Activated CD8-positive, alpha-beta T cell treated with anti-CD3 and anti-CD28 coated beads, Interleukin-2, amount 10 ng/mL, durations not matched to agents 7 days and 5 days (primary cell): Measurements from ENCODE around the gene SLC7A11. TPM values are rescaled to one million over a fixed set of nuclear protein-coding genes. Genes with fewer than 3 reads are reported as not detected.

ENCODE experiments used
- ATAC-seq: fragments of 150-1000 bp; cut with Tn5 transposase; one replicate; pipeline ENCODE4 v1.10.0; 2021; ENCODE audit warnings: moderate library complexity
- CTCF ChIA-PET: fragments of 350-600 bp; sonication (Branson Sonifier 250); formaldehyde crosslinking; loops from one replicate; lab custom pipeline; 2021; ENCODE audit warnings: antibody characterized with exemption; lab: Charles Lee
- POLR2A ChIA-PET: fragments of 350-600 bp; sonication (Branson Sonifier 250); formaldehyde crosslinking; loops from one replicate; lab custom pipeline; 2021; ENCODE audit warnings: antibody characterized with exemption; lab: Charles Lee
- DNase-seq: peaks from one replicate; pipeline ENCODE4 v3.0.0-alpha.2; 2020
- H3K27ac Mint-ChIP-seq: one replicate; pipeline ENCODE4 v1.8.0; 2021; ENCODE audit warnings: mild to moderate bottlenecking, mixed read lengths
- H3K27me3 Mint-ChIP-seq: one replicate; pipeline ENCODE4 v1.8.0; 2021; ENCODE audit warnings: low read depth, mixed read lengths
- H3K36me3 Mint-ChIP-seq: one replicate; pipeline ENCODE4 v1.8.0; 2021; ENCODE audit warnings: low read depth, mixed read lengths
- H3K4me1 Mint-ChIP-seq: one replicate; pipeline ENCODE4 v1.8.0; 2021; ENCODE audit warnings: low read depth, mixed read lengths
- H3K4me3 Mint-ChIP-seq: one replicate; pipeline ENCODE4 v1.8.0; 2021; ENCODE audit warnings: mild to moderate bottlenecking, mixed read lengths
- H3K9me3 Mint-ChIP-seq: one replicate; pipeline ENCODE4 v1.8.0; 2022; ENCODE audit warnings: mixed read lengths; ENCODE audit not compliant: insufficient read depth
- total RNA-seq, 2 experiments: library from RNA; stranded (reverse); gene quantifications; one replicate each; pipeline ENCODE4 v1.2.3, GENCODE V29; 2021

The SLC7A11 gene
- total RNA-seq, 2 experiments from 2014 or later, result 1.2 to 1.4 TPM

DNA sequence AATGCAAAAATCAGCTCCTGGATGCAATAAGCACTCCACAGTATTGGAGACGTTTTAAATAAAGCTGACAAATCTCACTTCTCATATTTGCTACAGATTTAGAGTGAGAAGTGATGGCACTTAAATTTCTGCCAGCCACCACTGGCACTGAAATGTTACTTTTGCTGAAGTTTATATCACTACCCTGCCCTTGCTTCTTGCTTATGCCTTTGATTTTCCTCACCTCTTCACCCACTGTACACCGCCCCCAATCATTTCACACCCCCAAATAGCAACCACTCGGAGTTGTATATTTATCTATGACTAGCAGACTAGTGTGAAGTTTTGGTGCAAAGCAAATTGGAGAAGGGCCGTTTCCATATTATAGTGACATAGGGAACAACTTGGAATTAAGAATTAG is 19.9 kb upstream of the SLC7A11 start:
- H3K9me3 Mint-ChIP-seq, result no peaks in the 10 kb centered on the region
- ChIA-PET POLR2A (no interaction called here), CTCF (no interaction called here)
- H3K27ac Mint-ChIP-seq, result no peak overlapping the region
- no peak for DNase-seq
- H3K4me1 Mint-ChIP-seq, result no peaks in the 10 kb centered on the region
- no peak for ATAC-seq
- peaks cover 17% of the 10 kb centered on the region for H3K27me3 Mint-ChIP-seq
- no peak overlapping the region for H3K4me3 Mint-ChIP-seq
- no peaks in the 10 kb centered on the region for H3K36me3 Mint-ChIP-seq

- DNase-seq (no peak), ATAC-seq (no peak)
- Mint-ChIP-seq H3K36me3 (no peaks in the 10 kb centered on the region), H3K27ac (no peak overlapping the region), H3K4me1 (peaks cover 2% of the 10 kb centered on the region), H3K9me3 (no peaks in the 10 kb centered on the region), H3K27me3 (peaks cover 13% of the 10 kb centered on the region), H3K4me3 (no peak overlapping the region)
- CTCF ChIA-PET, result no interaction called here
- POLR2A ChIA-PET, result no interaction called here
Observed at GRCh38 chr4:138259824-138260223, 17.7 kb upstream of the SLC7A11 start.

DNA sequence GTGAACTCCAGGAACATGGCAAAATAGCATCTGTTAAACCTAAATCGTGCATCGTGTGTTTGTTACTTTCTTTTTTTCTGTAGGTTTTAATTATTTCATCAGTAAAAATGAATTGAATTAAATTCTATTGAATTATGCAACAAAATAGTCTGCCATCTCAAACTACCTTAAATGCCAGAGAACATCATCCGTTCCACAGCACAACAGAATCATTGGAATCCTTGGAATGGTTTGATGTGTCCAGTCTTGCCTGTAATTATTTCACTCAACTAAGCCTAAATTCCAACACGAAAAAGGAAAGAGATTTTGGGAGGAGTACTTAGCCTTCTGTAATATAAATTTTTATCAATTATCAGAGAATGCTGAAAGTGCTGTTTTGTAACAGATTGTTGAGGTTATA is 17.1 kb upstream of the SLC7A11 start:
- Mint-ChIP-seq H3K27ac (no peak overlapping the region), H3K27me3 (peaks cover 13% of the 10 kb centered on the region), H3K9me3 (no peaks in the 10 kb centered on the region), H3K4me3 (no peak overlapping the region), H3K4me1 (peaks cover 2% of the 10 kb centered on the region), H3K36me3 (no peaks in the 10 kb centered on the region)
- CTCF ChIA-PET, result no interaction called here
- ATAC-seq (no peak), DNase-seq (no peak)
- POLR2A ChIA-PET, result no interaction called here

GRCh38 chr4:138256608-138257007 is 14.5 kb upstream of the SLC7A11 start:
- Mint-ChIP-seq H3K4me1 (peaks cover 2% of the 10 kb centered on the region), H3K4me3 (no peak overlapping the region), H3K27ac (no peak overlapping the region), H3K27me3 (peaks cover 7% of the 10 kb centered on the region), H3K9me3 (no peaks in the 10 kb centered on the region), H3K36me3 (no peaks in the 10 kb centered on the region)
- ATAC-seq (no peak), DNase-seq (no peak)
- CTCF ChIA-PET, result no interaction called here
- POLR2A ChIA-PET, result no interaction called here

GRCh38 chr4:138255917-138256597 is 13.9 kb upstream of the SLC7A11 start:
- H3K27ac Mint-ChIP-seq, result no peak overlapping the region
- POLR2A ChIA-PET, result no interaction called here
- H3K36me3 Mint-ChIP-seq, result no peaks in the 10 kb centered on the region
- H3K4me1 Mint-ChIP-seq, result peaks cover 2% of the 10 kb centered on the region
- DNase-seq (no peak), ATAC-seq (no peak)
- CTCF ChIA-PET, result no interaction called here
- peaks cover 2% of the 10 kb centered on the region for H3K27me3 Mint-ChIP-seq
- H3K4me3 Mint-ChIP-seq, result no peak overlapping the region
- no peaks in the 10 kb centered on the region for H3K9me3 Mint-ChIP-seq

GRCh38 chr4:138252551-138252950 is 10.4 kb upstream of the SLC7A11 start:
- H3K4me1 Mint-ChIP-seq, result peaks cover 2% of the 10 kb centered on the region
- DNase-seq, result no peak
- CTCF ChIA-PET, result no interaction called here
- H3K27ac Mint-ChIP-seq, result no peak overlapping the region
- ATAC-seq, result no peak
- H3K27me3 Mint-ChIP-seq, result peaks cover 3% of the 10 kb centered on the region
- no peak overlapping the region for H3K4me3 Mint-ChIP-seq
- H3K9me3 Mint-ChIP-seq, result no peaks in the 10 kb centered on the region
- no peaks in the 10 kb centered on the region for H3K36me3 Mint-ChIP-seq
- POLR2A ChIA-PET, result no interaction called here

DNA sequence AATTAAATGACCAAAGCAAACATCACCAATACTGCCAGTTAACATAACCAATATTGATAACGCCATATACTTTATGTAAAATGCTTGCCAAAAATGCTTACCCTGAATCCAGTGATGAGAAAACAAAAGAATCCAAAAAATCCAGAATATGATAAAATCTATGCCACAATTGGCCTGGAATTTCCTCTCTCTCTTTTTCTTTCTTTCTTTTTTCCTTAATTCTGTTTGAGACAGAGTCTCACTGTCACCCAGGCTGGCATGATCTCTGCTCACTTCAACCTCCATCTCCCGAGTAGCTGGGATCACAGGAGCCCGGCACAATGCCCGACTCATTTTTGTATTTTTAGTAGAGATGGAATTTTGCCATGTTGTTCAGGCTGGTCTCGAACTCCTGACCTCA is 9.8 kb upstream of the SLC7A11 start:
- POLR2A ChIA-PET, result no interaction called here
- CTCF ChIA-PET, result no interaction called here
- no peaks in the 10 kb centered on the region for H3K36me3 Mint-ChIP-seq
- peaks cover 2% of the 10 kb centered on the region for H3K4me1 Mint-ChIP-seq
- peaks cover 3% of the 10 kb centered on the region for H3K27me3 Mint-ChIP-seq
- no peak for DNase-seq
- H3K9me3 Mint-ChIP-seq, result no peaks in the 10 kb centered on the region
- H3K4me3 Mint-ChIP-seq, result no peak overlapping the region
- ATAC-seq, result no peak
- no peak overlapping the region for H3K27ac Mint-ChIP-seq

GRCh38 chr4:138249132-138249531 is 7.0 kb upstream of the SLC7A11 start:
- no peak for ATAC-seq
- no peaks in the 10 kb centered on the region for H3K9me3 Mint-ChIP-seq
- no peak overlapping the region for H3K27ac Mint-ChIP-seq
- DNase-seq, result no peak
- POLR2A ChIA-PET, result no interaction called here
- no peak overlapping the region for H3K4me3 Mint-ChIP-seq
- no peaks in the 10 kb centered on the region for H3K36me3 Mint-ChIP-seq
- CTCF ChIA-PET, result no interaction called here
- H3K27me3 Mint-ChIP-seq, result peaks cover 3% of the 10 kb centered on the region
- H3K4me1 Mint-ChIP-seq, result no peaks in the 10 kb centered on the region

DNA sequence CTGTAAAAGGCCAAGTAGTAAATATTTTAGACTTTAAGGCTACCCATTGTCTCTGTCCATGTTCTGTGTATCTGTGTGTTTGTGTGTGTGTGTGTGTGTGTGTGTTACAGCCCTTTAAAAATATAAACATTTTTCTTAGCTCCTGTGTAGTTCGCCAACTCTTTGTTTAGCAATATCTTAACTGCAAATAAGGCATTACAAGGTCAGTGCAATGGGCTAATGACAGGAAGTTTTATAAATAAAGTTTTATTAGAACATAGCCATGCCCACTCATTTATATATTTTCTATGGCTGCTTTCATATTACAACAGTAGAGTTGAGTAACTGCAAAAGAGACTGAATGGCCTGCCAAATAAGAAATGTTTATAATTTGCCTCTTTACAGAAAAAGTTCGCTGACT is 5.9 kb upstream of the SLC7A11 start:
- peaks cover 3% of the 10 kb centered on the region for H3K27me3 Mint-ChIP-seq
- no peak overlapping the region for H3K27ac Mint-ChIP-seq
- no peak overlapping the region for H3K4me3 Mint-ChIP-seq
- no peak for DNase-seq
- ChIA-PET CTCF (no interaction called here), POLR2A (no interaction called here)
- no peaks in the 10 kb centered on the region for H3K9me3 Mint-ChIP-seq
- no peaks in the 10 kb centered on the region for H3K36me3 Mint-ChIP-seq
- peaks cover 4% of the 10 kb centered on the region for H3K4me1 Mint-ChIP-seq
- ATAC-seq, result no peak

DNA sequence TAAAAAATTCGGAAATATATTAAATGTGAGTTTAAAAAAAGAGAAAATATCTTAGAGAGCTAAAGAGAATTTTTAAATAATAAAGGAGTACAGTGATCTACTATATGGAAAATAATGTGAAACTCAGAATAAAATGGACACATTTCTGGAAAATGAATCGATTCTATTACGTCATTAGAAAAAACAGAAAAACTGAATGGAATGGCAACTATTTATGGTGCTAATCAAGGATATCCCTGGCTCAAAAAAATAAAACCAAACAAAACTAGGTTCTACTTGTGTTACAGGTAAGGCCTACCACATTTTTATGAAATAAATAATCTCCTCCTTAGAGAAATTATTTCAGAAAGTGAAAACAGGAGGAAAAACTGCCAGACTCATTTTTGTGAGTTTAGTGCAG is 5.5 kb upstream of the SLC7A11 start:
- Mint-ChIP-seq H3K27me3 (peaks cover 3% of the 10 kb centered on the region), H3K36me3 (no peaks in the 10 kb centered on the region), H3K27ac (no peak overlapping the region), H3K4me3 (no peak overlapping the region), H3K9me3 (no peaks in the 10 kb centered on the region), H3K4me1 (peaks cover 4% of the 10 kb centered on the region)
- POLR2A ChIA-PET, result no interaction called here
- ATAC-seq (no peak), DNase-seq (no peak)
- CTCF ChIA-PET, result no interaction called here

DNA sequence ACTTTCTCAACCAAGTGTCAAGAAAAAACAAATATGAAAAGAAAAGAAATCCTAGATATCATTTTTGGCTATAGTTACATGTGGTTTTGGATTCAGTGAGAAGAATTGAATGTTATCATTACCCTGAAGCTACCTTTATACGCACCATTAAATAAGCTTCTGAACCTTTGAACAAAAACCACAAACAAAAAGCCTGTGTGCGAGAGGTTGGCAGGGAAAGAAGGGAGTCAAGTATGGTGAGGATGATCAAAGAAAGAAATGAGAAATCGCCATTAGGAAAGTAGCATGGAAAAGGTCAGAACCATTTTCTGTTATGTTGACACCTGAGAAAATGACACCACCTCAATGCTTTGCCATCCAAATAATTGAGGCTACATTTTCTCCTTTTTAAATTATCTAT is 1.2 kb upstream of the SLC7A11 start:
- Mint-ChIP-seq H3K27ac (no peak overlapping the region), H3K27me3 (no peaks in the 10 kb centered on the region), H3K4me1 (peaks cover 24% of the 10 kb centered on the region), H3K9me3 (no peaks in the 10 kb centered on the region), H3K36me3 (no peaks in the 10 kb centered on the region), H3K4me3 (no peak overlapping the region)
- ChIA-PET POLR2A (no interaction called here), CTCF (no interaction called here)
- DNase-seq, result no peak
- ATAC-seq, result no peak

DNA sequence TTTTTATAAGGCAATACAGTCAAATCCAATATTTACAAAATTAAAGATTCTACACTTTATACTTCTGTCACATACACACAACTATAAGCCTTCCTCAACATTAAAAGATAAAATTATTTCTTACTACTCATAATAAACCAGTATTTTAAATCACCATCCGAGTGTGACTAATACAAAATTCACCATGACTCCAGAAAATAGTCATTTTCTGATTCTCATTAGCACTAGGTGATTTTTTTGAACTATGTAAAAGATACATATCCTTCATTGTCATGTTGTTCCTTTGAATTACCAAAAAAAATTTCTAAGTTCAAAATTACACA is 646 bp upstream of the SLC7A11 start:
- ATAC-seq (no peak), DNase-seq (no peak)
- H3K27ac Mint-ChIP-seq, result no peak overlapping the region
- CTCF ChIA-PET, result interaction anchor here (0.7 kb wide), 1 partner anchor 60 kb away, joined by 5 read pairs; no protein-coding TSS in a partner anchor
- POLR2A ChIA-PET, result interaction anchor here (1.0 kb wide), 1 partner anchor 99 kb away, joined by 3 read pairs; no protein-coding TSS in a partner anchor
- H3K27me3 Mint-ChIP-seq, result no peaks in the 10 kb centered on the region
- no peaks in the 10 kb centered on the region for H3K9me3 Mint-ChIP-seq
- no peaks in the 10 kb centered on the region for H3K36me3 Mint-ChIP-seq
- H3K4me3 Mint-ChIP-seq, result peak overlapping the region; percentile 79
- peaks cover 24% of the 10 kb centered on the region for H3K4me1 Mint-ChIP-seq
